ENCODE data around the gene RNASE3. TPM values are rescaled to one million over a fixed set of nuclear protein-coding genes. Genes with fewer than 3 reads are reported as not detected.
A peak's percentile ranks its signal among the peaks of the same experiment; 100 is the strongest.
"Not testable (repeated sequence)": the region's sequence is repeated elsewhere in the genome, so short reads cannot be mapped to it uniquely, and the experiment has no call there.

RNASE3 gene
- not detected in 2 replicates for total RNA-seq (2014; rRNA removed; shearing (Covaris generic))

GRCh38 chr14:20891126-20891825 is at the start of gene RNASE3:
Gene RNASE3 (plus strand): TSS chr14:20891385. CDS start chr14:20891687, 302 bp downstream.
- not testable (repeated sequence) for DNase-seq (ENCODE audit: low spot score)

- DNase-seq (ENCODE audit: low spot score) = no peak
These were observed 44.6 kb upstream of the RNASE3 start for GRCh38 chr14:20846560-20846959.

GRCh38 chr14:20848316-20848954 is 42.8 kb upstream of the RNASE3 start:
- peak; percentile 51 for DNase-seq (ENCODE audit: low spot score)

GRCh38 chr14:20848955-20849570 is 42.1 kb upstream of the RNASE3 start:
- DNase-seq (ENCODE audit: low spot score) = no peak

- no peak for DNase-seq (ENCODE audit: low spot score)
These were observed 38.1 kb upstream of the RNASE3 start for GRCh38 chr14:20853042-20853441.

- DNase-seq (ENCODE audit: low spot score) = peak; percentile 52
These were observed 35.4 kb upstream of the RNASE3 start for GRCh38 chr14:20855652-20856291.

GRCh38 chr14:20857207-20857606 is 34.0 kb upstream of the RNASE3 start:
- no peak for DNase-seq (ENCODE audit: low spot score)

- DNase-seq (ENCODE audit: low spot score) = peak; percentile 19
These were observed 33.4 kb upstream of the RNASE3 start for GRCh38 chr14:20857630-20858261.

- DNase-seq (ENCODE audit: low spot score) = no peak
These were observed 25.0 kb upstream of the RNASE3 start for GRCh38 chr14:20866194-20866593.

- DNase-seq (ENCODE audit: low spot score) = no peak
These were observed 24.2 kb upstream of the RNASE3 start for GRCh38 chr14:20866963-20867362.

- peak; percentile 16 for DNase-seq (ENCODE audit: low spot score)
These were observed 17.6 kb upstream of the RNASE3 start for GRCh38 chr14:20873370-20874177.

GRCh38 chr14:20877016-20877415 is 14.2 kb upstream of the RNASE3 start:
- no peak for DNase-seq (ENCODE audit: low spot score)

- no peak for DNase-seq (ENCODE audit: low spot score)
These were observed 12.5 kb upstream of the RNASE3 start for GRCh38 chr14:20878695-20879094.

- DNase-seq (ENCODE audit: low spot score) = not testable (repeated sequence)
These were observed 10.0 kb upstream of the RNASE3 start for GRCh38 chr14:20881229-20881628.

- DNase-seq (ENCODE audit: low spot score) = not testable (repeated sequence)
These were observed 8.4 kb upstream of the RNASE3 start for GRCh38 chr14:20882787-20883186.

GRCh38 chr14:20888411-20888810 is 2.8 kb upstream of the RNASE3 start:
- DNase-seq (ENCODE audit: low spot score) = not testable (repeated sequence)

GRCh38 chr14:20895322-20895721 is 4.1 kb downstream of the RNASE3 start:
- not testable (repeated sequence) for DNase-seq (ENCODE audit: low spot score)

GRCh38 chr14:20904393-20905029 is 13.3 kb downstream of the RNASE3 start:
- no peak for DNase-seq (ENCODE audit: low spot score)

- no peak for DNase-seq (ENCODE audit: low spot score)
These were observed 14.5 kb downstream of the RNASE3 start for GRCh38 chr14:20905676-20906075.

GRCh38 chr14:20907214-20907613 is 16.0 kb downstream of the RNASE3 start:
- DNase-seq (ENCODE audit: low spot score) = no peak

All from A172 (cell line).